GM18517 (cell line): ENCODE data around the gene TMED7.
A peak's percentile ranks its signal among the peaks of the same experiment; 100 is the strongest.

Source experiments
- ATAC-seq: cut with Tn5 transposase; IDR thresholded peaks from one replicate; pipeline ENCODE4 v1.9.1; 2021; ENCODE audit warnings: mild to moderate bottlenecking, moderate library complexity; ENCODE audit not compliant: unreplicated experiment

TMED7 gene

DNA sequence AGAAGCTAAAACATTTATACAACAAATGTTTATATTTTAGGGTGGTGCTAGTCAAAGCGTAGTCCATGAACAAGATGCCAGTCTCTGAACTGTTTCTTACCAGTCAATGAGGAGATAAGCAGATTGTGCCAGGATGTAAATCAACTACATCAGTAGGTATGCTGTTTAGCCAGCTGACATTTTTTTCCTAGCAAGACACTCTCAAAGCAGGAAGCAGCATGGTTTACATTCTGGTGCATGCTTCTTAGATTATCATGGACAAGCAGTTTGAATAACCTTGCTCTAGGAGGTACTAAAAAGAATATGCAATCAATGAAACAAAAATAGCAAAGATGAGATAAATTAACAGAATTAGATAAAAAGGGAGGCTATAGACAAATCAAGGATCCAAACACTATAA lies 40.6 kb downstream of the TMED7 start:
- no peak for ATAC-seq

DNA sequence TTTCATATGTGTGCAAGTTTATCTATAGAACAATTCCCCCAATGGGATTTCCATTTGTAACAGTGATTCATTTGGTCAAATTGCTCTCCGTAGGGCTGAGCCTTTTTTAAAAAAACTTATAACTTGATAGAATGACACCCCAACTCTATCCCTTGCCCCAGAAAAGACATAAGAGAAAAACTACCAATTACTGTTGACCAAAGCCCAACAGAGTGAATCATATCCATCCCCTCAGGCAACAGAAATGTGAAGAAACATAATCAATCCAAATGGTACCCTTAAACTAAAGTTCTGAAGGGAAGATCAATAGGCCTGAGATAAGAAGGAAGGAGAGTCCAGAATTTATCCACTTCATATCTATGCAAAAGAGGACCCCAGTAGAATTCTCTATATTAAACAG lies 41.3 kb downstream of the TMED7 start:
- no peak for ATAC-seq

- no peak for ATAC-seq
Measured at GRCh38 chr5:115583474-115583873, 42.4 kb downstream of the TMED7 start.

- ATAC-seq = no peak
Measured at GRCh38 chr5:115580941-115581340, 44.9 kb downstream of the TMED7 start.

GRCh38 chr5:115579747-115580173 lies 46.1 kb downstream of the TMED7 start:
- ATAC-seq = peak; percentile 63

- ATAC-seq = no peak
Measured at GRCh38 chr5:115579216-115579615, 46.6 kb downstream of the TMED7 start.

- peak; percentile 69 for ATAC-seq
Measured at GRCh38 chr5:115578657-115579056, 47.2 kb downstream of the TMED7 start.

- ATAC-seq = no peak
Measured at GRCh38 chr5:115577741-115578140, 48.1 kb downstream of the TMED7 start.

DNA sequence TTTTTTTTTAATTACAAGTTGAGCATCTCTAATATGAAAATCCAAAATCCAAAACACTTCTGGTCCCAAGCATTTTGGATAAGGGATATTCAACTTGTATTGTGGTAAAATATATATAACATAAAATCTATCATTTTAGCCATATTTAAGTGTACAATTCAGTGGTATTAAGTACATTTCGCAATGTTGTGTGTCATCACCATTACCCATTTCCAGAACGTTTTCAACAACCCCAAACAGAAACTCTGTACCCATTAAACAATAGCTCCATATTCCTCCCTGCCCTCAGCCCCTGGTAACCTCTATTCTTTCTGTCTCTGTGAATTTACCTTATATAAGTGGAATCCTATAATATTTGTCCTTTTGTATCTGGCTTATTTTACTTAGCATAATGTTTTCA lies 48.5 kb downstream of the TMED7 start:
- no peak for ATAC-seq

- ATAC-seq = peak; percentile 39
Measured at GRCh38 chr5:115575167-115576070, 50.4 kb downstream of the TMED7 start.

GRCh38 chr5:115573133-115573532 lies 52.7 kb downstream of the TMED7 start:
- no peak for ATAC-seq

GRCh38 chr5:115571441-115571878 lies 54.4 kb downstream of the TMED7 start:
- no peak for ATAC-seq

DNA sequence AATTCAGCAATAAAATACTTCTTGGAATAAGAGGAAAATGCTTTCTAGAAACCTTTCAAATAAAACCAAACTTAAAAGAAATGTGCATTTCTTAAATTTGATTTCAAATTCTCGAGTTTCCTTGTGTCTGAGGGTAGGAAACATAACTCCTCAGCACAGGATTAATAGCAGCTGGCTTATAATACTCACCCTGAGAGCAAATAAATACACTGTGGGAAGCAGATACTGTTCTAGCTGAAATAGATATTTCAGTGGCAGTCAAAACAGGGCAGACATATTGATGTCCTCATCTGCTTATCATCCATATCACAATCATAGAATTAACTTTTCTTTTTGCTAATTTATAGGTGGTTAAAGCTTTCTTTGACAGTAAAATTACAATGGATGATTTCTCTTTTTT lies 57.2 kb downstream of the TMED7 start:
- ATAC-seq = no peak

GRCh38 chr5:115565233-115565632 lies 60.6 kb downstream of the TMED7 start:
- ATAC-seq = no peak
